Epithelial cell of proximal tubule (primary cell): ENCODE measurements around the gene EYA3. TPM values are rescaled to one million over a fixed set of nuclear protein-coding genes. Genes with fewer than 3 reads are reported as not detected.

Source experiments
- DNase-seq: peaks from one replicate; pipeline ENCODE4 v3.0.0-alpha.2; 2011; ENCODE audit warnings: low read depth
- H3K4me3 ChIP-seq: 2 replicates; pipeline ENCODE4 v1.5.1; 2011; ENCODE audit warnings: low read depth, mild to moderate bottlenecking, low read length
- total RNA-seq: library from RNA; depleted of rRNA; stranded (reverse); fragments of >200 nt; gene quantifications from 2 replicates; pipeline ENCODE4 v1.2.3, GENCODE V29; 2015
- TF ChIP-seq, protein P1 (sequence below): conservative IDR thresholded peaks from 2 replicates; pipeline ENCODE4 v1.5.1; 2012; ENCODE audit warnings: low read depth, mild to moderate bottlenecking, low read length

The EYA3 gene
- total RNA-seq, 1 donor from 2014 or later = 22.2 TPM

DNA sequence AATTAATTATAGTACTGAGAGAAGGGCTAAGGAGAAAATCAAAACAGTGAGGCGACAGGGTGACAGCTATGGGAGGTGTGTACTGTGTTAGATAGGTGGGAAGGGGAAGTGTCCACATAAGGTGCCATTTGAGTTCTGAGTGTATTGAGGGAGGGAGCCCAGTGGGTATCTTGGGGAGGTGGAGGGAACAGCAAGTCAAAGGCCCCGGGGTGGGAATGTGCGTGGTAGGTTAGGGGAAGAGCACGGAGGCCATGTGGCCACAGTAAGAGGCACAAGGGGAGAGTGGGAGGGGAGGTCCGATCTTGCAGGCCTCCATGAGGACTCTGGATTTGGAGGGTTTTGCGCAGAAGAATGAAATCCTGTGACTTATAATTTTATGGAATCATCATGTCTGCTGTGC is 131.6 kb downstream of the EYA3 start:
- H3K4me3 ChIP-seq = no peak overlapping the region
- TF ChIP-seq, protein P1, sequence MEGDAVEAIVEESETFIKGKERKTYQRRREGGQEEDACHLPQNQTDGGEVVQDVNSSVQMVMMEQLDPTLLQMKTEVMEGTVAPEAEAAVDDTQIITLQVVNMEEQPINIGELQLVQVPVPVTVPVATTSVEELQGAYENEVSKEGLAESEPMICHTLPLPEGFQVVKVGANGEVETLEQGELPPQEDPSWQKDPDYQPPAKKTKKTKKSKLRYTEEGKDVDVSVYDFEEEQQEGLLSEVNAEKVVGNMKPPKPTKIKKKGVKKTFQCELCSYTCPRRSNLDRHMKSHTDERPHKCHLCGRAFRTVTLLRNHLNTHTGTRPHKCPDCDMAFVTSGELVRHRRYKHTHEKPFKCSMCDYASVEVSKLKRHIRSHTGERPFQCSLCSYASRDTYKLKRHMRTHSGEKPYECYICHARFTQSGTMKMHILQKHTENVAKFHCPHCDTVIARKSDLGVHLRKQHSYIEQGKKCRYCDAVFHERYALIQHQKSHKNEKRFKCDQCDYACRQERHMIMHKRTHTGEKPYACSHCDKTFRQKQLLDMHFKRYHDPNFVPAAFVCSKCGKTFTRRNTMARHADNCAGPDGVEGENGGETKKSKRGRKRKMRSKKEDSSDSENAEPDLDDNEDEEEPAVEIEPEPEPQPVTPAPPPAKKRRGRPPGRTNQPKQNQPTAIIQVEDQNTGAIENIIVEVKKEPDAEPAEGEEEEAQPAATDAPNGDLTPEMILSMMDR = no peak
- no peak for DNase-seq

DNA sequence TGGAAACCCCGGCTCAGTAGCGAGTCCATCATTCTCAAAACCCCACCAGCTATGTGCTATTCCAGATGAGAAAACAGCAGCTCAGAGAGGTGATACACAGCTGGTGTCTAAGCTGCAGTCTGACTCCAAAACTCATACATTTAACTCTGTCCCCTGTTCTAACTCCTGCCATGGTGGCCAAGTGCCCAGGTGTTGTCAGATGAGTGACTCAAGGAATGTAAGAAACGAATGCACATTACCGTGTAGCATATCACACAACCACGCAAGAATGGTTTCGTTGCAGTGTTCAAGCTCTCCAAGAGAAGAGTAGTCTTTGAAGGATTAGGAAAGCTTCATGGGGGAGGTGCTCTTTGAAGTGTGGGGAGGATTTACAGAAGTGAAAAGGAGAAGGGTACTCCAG is 133.3 kb downstream of the EYA3 start:
- DNase-seq = no peak
- TF ChIP-seq, protein P1 = no peak
- H3K4me3 ChIP-seq = no peak overlapping the region

DNA sequence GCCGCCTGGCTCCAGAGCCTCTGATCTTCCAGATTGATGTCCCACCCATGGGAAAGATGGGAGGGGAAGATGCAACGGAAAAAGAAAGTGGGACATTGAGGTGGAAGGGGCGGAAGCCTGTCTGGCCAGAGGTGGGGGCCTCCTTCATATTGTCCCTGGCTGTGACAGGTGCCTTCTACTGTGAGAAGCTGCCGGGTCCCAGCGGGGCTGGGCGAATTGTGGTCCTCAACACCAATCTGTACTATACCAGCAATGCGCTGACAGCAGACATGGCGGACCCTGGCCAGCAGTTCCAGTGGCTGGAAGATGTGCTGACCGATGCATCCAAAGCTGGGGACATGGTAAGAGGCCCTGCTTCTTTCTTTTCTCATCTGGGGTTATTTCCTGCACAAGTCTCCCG is 134.2 kb downstream of the EYA3 start:
- TF ChIP-seq, protein P1 = no peak
- DNase-seq = no peak
- no peak overlapping the region for H3K4me3 ChIP-seq

DNA sequence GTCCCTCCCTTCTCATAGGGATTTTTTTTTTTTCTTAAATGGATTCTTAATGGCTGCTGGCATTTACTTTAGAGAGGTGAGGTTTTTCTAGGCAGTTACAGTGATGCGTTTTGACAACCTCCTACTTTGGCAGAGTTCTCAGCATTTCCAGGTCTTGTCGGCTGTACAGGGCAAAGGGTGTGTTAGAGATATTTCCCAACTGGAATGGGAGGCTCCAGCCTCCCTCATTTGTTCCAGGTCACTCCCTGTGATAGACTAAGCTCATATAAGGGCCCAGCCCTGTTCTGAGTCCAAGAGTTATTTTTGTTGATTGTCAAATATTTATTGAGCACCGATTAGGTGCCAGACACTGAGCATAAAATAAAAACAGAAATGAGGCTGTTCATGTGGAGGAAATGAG is 136.3 kb downstream of the EYA3 start:
- TF ChIP-seq, protein P1 = no peak
- DNase-seq = no peak

DNA sequence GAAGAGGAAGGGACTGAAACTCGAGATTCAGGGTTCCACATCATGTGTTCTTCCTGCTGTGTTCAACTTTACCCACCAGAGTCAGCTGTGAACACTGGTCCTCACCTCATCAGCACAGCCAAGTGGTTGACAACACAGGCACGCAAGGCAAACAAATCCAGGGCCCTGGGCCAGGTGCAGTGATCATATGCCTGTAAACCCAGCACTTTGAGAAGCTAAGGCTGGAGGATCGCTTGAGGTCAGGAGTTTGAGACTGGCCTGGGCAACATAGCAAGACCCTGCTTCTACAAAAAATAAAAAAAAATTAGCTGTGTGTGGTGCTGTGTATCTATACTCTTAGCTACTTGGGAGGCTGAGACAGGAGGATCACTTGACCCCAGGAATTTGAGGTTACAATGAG is 137.0 kb downstream of the EYA3 start:
- TF ChIP-seq, protein P1 = no peak
- no peak for DNase-seq
- H3K4me3 ChIP-seq = no peak overlapping the region

More for the DNA sequence above, 136.3 kb downstream of the EYA3 start:
- no peak overlapping the region for H3K4me3 ChIP-seq

DNA sequence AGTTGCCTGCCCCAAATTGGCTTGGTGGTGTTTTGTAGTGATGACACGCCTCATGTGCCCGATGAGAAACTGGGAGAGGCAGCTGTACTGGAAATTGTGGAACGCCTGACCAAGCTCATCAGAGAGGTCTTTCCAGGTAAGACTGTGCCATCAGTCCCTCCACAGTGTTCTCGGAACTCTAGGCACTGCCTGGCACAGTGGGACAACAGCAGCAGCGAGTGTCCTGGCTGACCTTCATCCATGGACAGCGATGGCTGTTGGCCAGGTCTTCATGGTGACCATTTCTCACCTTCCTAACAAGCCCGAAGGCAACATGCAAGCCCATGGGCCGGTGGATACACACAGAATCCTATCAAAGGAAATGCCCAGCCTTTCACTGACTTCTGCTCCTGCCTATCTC is 139.4 kb downstream of the EYA3 start:
- TF ChIP-seq, protein P1 = no peak
- DNase-seq = no peak
- no peak overlapping the region for H3K4me3 ChIP-seq

DNA sequence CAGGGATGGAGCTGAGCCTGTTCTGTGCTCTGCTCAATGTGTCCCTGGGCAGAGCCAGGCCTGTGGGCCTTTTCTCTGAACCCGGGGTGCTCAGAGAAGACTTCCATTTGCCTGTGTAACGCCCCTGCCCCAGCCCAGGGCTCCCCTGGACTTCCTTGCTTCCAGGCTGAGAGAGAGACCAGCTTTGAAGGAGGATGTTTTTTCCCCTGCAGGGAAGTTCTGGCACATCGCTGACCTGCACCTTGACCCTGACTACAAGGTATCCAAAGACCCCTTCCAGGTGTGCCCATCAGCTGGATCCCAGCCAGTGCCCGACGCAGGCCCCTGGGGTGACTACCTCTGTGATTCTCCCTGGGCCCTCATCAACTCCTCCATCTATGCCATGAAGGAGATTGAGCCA is 143.4 kb downstream of the EYA3 start:
- DNase-seq = no peak
- TF ChIP-seq, protein P1 = no peak

More for the DNA sequence above, 143.4 kb downstream of the EYA3 start:
- H3K4me3 ChIP-seq = no peak overlapping the region
